Measurements from ENCODE around the gene BCOR. TPM values are rescaled to one million over a fixed set of nuclear protein-coding genes. Genes with fewer than 3 reads are reported as not detected.

Gene BCOR
- total RNA-seq, 4 donors from 2014 or later = 12.0 to 20.1 (median 17.4) TPM

DNA sequence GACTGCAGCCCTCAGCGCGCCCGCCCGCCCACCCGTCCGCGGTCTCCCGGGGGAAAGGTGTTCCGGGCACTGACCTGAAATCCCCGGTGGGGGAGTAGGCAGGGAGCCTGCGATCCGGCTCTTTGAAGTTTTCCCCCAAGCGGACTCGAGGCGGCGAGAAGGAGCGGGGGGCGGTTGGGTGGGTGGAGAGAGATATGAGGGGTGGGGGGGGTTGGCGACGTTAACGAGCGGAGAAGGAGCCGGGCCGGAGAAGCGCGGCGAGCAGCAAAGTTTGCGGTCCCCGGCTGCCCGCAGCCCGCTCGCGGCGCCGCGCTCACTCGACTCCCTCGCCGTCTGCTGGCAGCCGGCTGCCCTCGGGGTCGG lies 636 bp downstream of the BCOR start:
- peak overlapping the region; percentile 74 to 86 (median 76) for H3K4me3 ChIP-seq
- no peaks in the 10 kb centered on the region for H3K9me3 ChIP-seq
- H3K27me3 ChIP-seq = peaks cover 0 to 21% (median 1%) of the 10 kb centered on the region in 4 donors
- DNase-seq = no peak
- no peaks in the 10 kb centered on the region for H3K36me3 ChIP-seq
- TF ChIP-seq, protein P1, sequence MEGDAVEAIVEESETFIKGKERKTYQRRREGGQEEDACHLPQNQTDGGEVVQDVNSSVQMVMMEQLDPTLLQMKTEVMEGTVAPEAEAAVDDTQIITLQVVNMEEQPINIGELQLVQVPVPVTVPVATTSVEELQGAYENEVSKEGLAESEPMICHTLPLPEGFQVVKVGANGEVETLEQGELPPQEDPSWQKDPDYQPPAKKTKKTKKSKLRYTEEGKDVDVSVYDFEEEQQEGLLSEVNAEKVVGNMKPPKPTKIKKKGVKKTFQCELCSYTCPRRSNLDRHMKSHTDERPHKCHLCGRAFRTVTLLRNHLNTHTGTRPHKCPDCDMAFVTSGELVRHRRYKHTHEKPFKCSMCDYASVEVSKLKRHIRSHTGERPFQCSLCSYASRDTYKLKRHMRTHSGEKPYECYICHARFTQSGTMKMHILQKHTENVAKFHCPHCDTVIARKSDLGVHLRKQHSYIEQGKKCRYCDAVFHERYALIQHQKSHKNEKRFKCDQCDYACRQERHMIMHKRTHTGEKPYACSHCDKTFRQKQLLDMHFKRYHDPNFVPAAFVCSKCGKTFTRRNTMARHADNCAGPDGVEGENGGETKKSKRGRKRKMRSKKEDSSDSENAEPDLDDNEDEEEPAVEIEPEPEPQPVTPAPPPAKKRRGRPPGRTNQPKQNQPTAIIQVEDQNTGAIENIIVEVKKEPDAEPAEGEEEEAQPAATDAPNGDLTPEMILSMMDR (IDR thresholded peaks at IDR 0.05) = no peak
- no peak for TF ChIP-seq POLR2A (IDR thresholded peaks at IDR 0.05)
- H3K4me1 ChIP-seq = peaks cover 11 to 53% (median 20%) of the 10 kb centered on the region in 3 donors
- intact Hi-C loops (cut with DNase I) = loop anchor here (5.0 kb wide), 1 partner anchor 75 kb away; no protein-coding TSS in a partner anchor
- peak overlapping the region; percentile 86 to 93 (median 92) for H3K27ac ChIP-seq
- 27% methylated on average over 14 of the region's 42 CpGs; no CpG with 5 or more reads in 1 of the 2 donors for WGBS, 2 donors

DNA sequence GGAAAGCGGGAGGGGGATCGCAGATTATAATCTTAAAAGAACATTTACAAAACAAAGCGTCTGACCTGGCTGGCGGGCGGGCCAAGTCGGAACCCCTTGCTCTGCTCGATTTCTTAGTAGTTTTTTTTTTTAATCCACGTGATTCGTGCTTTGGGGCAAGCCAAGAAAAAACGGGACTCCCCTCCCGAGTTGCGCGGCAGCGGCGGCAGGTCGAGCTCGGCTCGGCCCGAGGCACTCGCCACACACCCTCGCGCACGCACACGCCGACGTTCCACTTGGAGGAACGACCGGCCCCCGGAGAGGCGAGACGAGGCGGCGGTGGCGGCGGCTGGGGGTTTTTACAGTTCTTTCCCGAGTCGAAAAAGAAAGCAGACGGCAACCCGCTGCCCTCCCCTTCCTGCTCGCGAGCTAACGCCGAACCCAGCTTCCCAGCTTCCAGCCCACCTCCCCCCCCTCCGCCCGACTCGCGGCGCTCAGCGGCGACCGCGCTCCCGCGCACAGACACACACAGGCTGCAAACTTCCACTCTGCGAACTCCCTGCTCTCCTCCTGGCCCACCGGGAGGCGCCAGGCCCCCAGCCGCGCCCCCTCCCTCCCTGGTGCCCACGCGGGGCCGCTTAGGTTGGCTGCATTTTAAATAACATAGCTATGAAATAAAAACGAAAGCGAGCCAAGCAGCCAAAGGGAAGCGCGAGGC lies 1.2 kb downstream of the BCOR start:
- Histone ChIP-seq H3K36me3 (no peaks in the 10 kb centered on the region), H3K4me1 (peaks cover 15 to 59% (median 20%) of the 10 kb centered on the region in 3 donors), H3K9me3 (no peaks in the 10 kb centered on the region), H3K27me3 (peaks cover 0 to 25% (median 1%) of the 10 kb centered on the region in 4 donors), H3K27ac (peak overlapping the region; percentile 86 to 93 (median 92)), H3K4me3 (peak overlapping the region; percentile 74 to 86 (median 76))
- no peak for DNase-seq
- WGBS, 2 donors = 23% methylated on average over 21 of the region's 66 CpGs; no CpG with 5 or more reads in 1 of the 2 donors
- TF ChIP-seq, protein P1 (IDR thresholded peaks at IDR 0.05) = no peak
- TF ChIP-seq POLR2A (IDR thresholded peaks at IDR 0.05) = no peak
- intact Hi-C loops (cut with DNase I) = loop anchor here (5.0 kb wide), 1 partner anchor 76 kb away; no protein-coding TSS in a partner anchor

DNA sequence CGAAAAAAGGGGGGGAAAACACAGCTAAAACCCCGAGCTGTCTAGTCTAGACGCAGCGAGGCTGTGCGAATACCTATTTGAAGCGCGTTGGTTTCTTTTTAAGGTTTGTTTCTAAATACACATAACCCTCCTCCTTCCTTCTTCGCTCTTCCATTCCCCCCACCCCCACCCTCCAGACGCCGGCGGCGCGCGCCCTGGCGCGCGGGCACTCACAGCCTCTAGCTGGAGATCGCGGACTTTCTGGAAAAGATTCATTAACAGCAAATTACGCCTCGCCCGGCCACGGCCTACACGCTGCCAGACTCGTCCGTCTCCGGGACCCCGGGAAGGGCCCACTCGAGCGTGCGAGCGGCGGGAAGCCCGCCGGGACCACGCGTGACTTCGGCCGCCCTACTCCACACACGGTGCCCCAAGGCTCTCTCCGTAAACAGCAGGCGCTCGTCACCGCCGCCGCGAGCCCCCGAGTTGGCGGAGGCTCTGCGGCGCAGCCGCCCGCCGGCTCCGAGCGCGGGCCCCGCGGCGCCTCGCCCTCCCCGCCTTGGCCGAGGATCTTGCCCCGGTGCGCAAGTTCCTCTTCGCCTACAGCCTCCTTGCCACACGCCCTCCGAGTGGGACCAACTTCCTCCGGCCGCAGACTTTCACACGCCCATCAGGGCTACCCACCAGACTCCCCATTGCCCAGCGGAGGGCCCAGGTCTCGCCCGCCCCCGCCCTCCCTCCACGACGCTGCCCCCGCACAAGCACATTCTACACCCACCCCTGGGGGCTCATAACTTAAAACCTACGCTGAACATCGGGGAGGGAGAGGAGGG lies 2.0 kb downstream of the BCOR start:
- no peaks in the 10 kb centered on the region for H3K9me3 ChIP-seq
- peak overlapping the region; percentile 86 to 93 (median 92) for H3K27ac ChIP-seq
- H3K4me1 ChIP-seq = peaks cover 20 to 67% (median 21%) of the 10 kb centered on the region in 3 donors
- H3K36me3 ChIP-seq = no peaks in the 10 kb centered on the region
- TF ChIP-seq POLR2A (IDR thresholded peaks at IDR 0.05) = no peak
- TF ChIP-seq, protein P1 (IDR thresholded peaks at IDR 0.05) = peak in 1 of 6 experiments; percentile 5
- H3K27me3 ChIP-seq = peaks cover 0 to 21% (median 1%) of the 10 kb centered on the region in 4 donors
- intact Hi-C loops (cut with DNase I) = loop anchor here (5.0 kb wide), 1 partner anchor 77 kb away; no protein-coding TSS in a partner anchor
- 1 to 10% methylated on average over 7 to 19 of the region's 80 CpGs for WGBS, 2 donors
- H3K4me3 ChIP-seq = peak overlapping the region; percentile 74 to 86 (median 76)
- DNase-seq = no peak

DNA sequence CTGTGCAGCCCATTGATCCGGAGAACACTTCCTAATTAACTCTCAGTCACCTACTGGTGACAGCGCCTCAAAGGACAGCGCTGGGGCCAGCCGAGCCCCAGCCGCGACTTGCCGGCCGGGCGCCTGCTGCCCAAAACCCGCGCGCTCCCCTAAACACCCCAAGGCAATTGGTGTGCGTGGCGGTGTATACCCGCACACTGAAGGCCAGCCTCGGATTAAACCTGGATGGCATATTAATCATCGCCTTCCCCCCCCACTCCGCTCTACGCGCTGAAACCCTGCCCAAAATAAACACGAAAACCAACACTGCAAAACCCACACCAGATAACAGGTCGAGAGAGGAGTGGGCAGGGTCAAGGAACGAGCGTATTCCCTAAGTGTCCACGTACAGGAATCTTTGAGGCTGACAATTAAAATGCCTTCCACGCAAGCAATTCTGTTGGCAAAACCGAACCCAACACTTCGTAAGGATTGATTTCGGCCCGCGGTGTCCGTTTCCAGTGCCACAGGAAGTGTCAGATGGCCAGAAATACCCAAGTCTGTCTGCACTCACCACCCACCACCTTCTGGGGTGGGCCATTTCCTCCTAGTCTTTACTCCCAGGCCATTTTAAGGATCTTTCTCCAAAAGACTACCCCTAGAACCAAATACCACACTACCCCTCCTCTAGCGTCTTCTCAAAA lies 2.7 kb downstream of the BCOR start:
- Histone ChIP-seq H3K27me3 (peaks cover 0 to 22% (median 1%) of the 10 kb centered on the region in 4 donors), H3K4me1 (peaks cover 25 to 70% (median 26%) of the 10 kb centered on the region in 3 donors), H3K4me3 (peak overlapping the region; percentile 74 to 86 (median 76)), H3K27ac (peak overlapping the region; percentile 86 to 93 (median 92)), H3K36me3 (no peaks in the 10 kb centered on the region), H3K9me3 (no peaks in the 10 kb centered on the region)
- WGBS, 2 donors = 0 to 14% methylated on average over 7 to 26 of the region's 33 CpGs
- TF ChIP-seq POLR2A (IDR thresholded peaks at IDR 0.05) = no peak
- TF ChIP-seq, protein P1 (IDR thresholded peaks at IDR 0.05) = no peak
- DNase-seq = no peak
- intact Hi-C loops (cut with DNase I) = loop anchor here (5.0 kb wide), 2 partner anchors 57 to 77 kb away; no protein-coding TSS in a partner anchor
